Measurements from ENCODE around the gene TMEM140. TPM values are rescaled to one million over a fixed set of nuclear protein-coding genes. Genes with fewer than 3 reads are reported as not detected.

The TMEM140 gene
- total and polyA plus RNA-seq, 2 of the 13 experiments (the other 11 are each of a cell fraction or from before 2014, with no cell fraction given) = 9.2 to 21.7 TPM

DNA sequence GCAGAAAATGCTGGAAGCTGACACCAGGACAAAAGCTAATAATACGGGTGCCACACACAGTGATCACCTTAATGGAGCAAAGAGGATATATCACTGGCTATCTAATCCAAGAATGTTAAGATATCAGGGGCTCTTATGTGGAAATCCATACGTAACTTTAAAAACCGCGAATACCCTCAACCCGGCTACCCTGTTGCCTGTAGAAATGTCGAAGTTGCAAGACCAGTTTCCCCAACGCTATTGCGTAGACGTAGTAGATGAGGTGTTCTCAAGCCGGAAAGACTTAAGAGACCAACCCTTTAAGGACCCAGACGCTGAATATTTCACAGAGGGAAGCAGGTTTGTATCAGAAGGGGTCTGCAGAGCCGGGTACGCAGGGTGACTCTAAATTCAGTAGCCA is 30.5 kb downstream of the TMEM140 start (continued):
- no peak for TF ChIP-seq ZNF281 (CRISPR knock-in tag; IDR thresholded peaks at IDR 0.05; ENCODE audit: borderline replicate concordance)
- TF ChIP-seq ZNF546 (CRISPR knock-in tag; conservative IDR thresholded peaks at IDR 0.05) = no peak
- TF ChIP-seq ZNF878 (CRISPR knock-in tag; IDR thresholded peaks at IDR 0.05) = no peak
- TF ChIP-seq ZFX (CRISPR knock-in tag; IDR thresholded peaks at IDR 0.05; ENCODE audit: low read depth) = no peak
- TF ChIP-seq ZFP91 (CRISPR knock-in tag; IDR thresholded peaks at IDR 0.05; ENCODE audit: borderline replicate concordance) = no peak
- TF ChIP-seq MLLT10 (CRISPR knock-in tag; IDR thresholded peaks at IDR 0.05) = no peak
- TF ChIP-seq TBX3 (IDR thresholded peaks at IDR 0.05; ENCODE audit: borderline replicate concordance) = no peak
- no peak for TF ChIP-seq ZNF576 (CRISPR knock-in tag; IDR thresholded peaks at IDR 0.05)
